GM23338 (cell line): Measurements from ENCODE around the gene FBF1.

Source experiments
- CREB1 ChIP-seq: fragments of 250-450 bp; sonication (Bioruptor Pico); IDR thresholded peaks from 2 replicates; pipeline ENCODE4 v1.5.0; 2020; ENCODE audit warnings: low read depth, mild to moderate bottlenecking, moderate library complexity
- EZH2 ChIP-seq: fragments of 200-600 bp; sonication (generic); IDR thresholded peaks from one replicate; pipeline ENCODE4 v1.8.0; 2017; ENCODE audit warnings: antibody characterized with exemption, mild to moderate bottlenecking, low read depth; ENCODE audit not compliant: unreplicated experiment
- EZH2phosphoT487 ChIP-seq: fragments of 200-600 bp; sonication (generic); IDR thresholded peaks from one replicate; pipeline ENCODE4 v1.8.1; 2018; ENCODE audit warnings: antibody characterized with exemption; ENCODE audit not compliant: unreplicated experiment
- JUNB ChIP-seq: IDR thresholded peaks from one replicate; pipeline ENCODE4 v1.6.1; 2016; ENCODE audit warnings: antibody characterized with exemption; ENCODE audit not compliant: unreplicated experiment
- NANOG ChIP-seq: IDR thresholded peaks from 2 replicates; pipeline ENCODE4 v1.6.1; 2016; ENCODE audit warnings: antibody characterized with exemption, borderline replicate concordance
- POLR2AphosphoS5 ChIP-seq: IDR thresholded peaks from 2 replicates; pipeline ENCODE4 v1.6.1; 2016; ENCODE audit warnings: antibody characterized with exemption, low read depth
- STAT1 ChIP-seq: IDR thresholded peaks from one replicate; pipeline ENCODE4 v1.6.1; 2016; ENCODE audit warnings: antibody characterized with exemption; ENCODE audit not compliant: unreplicated experiment
- ZNF114 ChIP-seq: fragments of 250-450 bp; sonication (Bioruptor Pico); IDR thresholded peaks from 2 replicates; pipeline ENCODE4 v1.5.0; 2020; ENCODE audit warnings: mild to moderate bottlenecking, moderate library complexity
- ZNF331 ChIP-seq: fragments of 250-450 bp; sonication (Bioruptor Pico); IDR thresholded peaks from 2 replicates; pipeline ENCODE4 v1.5.0; 2020; ENCODE audit warnings: low read depth, mild to moderate bottlenecking, moderate library complexity
- TF ChIP-seq, protein P1 (sequence below), 2 experiments: fragments of 200-600 bp in 1 of 2; sonication (generic) in 1 of 2; conservative IDR thresholded peaks; 2 replicates each; pipeline versions ENCODE4 v1.5.1 to v1.6.1; 2016 to 2017; ENCODE audit warnings: antibody characterized with exemption in 2 of 2, low read depth in 2 of 2, mild to moderate bottlenecking in 2 of 2, moderate library complexity in 1 of 2
- TF ChIP-seq, protein P2 (sequence below): IDR thresholded peaks from one replicate; pipeline ENCODE4 v1.6.1; 2018; ENCODE audit warnings: antibody characterized with exemption; ENCODE audit not compliant: unreplicated experiment
- TF ChIP-seq, protein P3 (sequence below): IDR thresholded peaks from 2 replicates; pipeline ENCODE4 v1.6.1; 2016; ENCODE audit warnings: antibody characterized with exemption
- TF ChIP-seq, protein P4 (sequence below): fragments of 250-450 bp; sonication (Bioruptor Pico); IDR thresholded peaks from 2 replicates; pipeline ENCODE4 v1.5.0; 2020; ENCODE audit warnings: mild to moderate bottlenecking, moderate library complexity

DNA sequence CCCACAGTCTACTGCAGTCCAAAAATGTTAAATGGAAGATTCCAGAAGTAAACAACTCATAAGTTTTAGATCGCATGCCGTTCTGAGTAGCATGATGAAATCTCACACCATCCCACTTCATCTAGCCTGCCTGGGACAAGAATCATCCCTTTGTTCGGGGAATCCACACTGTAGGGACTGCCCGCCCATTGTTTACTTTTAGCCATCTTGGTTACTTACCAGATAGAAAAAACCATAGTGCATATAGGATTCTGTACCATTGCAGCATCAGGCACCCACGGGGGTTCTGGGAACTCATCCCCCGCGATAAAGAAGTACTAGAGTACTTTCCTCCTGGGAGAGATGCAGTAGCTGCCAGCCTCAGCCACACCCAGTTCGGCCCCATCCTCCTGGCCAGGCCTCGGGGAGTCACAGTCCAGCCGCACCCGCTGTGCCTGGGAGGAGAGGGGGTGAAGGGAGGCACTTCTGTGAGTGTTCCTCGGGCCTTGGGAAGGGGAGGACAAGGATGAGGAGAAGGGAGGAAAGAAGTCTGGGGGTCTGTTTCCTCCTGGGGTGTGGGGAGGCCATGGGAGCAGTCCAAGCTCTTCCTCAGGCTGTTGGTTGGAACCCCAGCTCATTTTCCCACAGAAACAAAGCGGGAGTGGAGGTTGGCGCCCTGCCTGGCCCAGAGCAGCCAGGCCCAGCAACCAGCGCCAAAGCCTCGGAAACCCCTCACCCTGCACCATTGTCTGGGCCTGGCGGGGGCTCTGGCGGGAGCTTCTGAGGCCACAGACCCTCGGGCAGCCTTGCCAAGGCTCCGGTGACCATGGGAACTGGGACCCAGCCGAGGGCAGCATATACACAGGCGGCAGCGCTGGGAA is 71.3 kb downstream of the FBF1 start:
- TF ChIP-seq, protein P1, sequence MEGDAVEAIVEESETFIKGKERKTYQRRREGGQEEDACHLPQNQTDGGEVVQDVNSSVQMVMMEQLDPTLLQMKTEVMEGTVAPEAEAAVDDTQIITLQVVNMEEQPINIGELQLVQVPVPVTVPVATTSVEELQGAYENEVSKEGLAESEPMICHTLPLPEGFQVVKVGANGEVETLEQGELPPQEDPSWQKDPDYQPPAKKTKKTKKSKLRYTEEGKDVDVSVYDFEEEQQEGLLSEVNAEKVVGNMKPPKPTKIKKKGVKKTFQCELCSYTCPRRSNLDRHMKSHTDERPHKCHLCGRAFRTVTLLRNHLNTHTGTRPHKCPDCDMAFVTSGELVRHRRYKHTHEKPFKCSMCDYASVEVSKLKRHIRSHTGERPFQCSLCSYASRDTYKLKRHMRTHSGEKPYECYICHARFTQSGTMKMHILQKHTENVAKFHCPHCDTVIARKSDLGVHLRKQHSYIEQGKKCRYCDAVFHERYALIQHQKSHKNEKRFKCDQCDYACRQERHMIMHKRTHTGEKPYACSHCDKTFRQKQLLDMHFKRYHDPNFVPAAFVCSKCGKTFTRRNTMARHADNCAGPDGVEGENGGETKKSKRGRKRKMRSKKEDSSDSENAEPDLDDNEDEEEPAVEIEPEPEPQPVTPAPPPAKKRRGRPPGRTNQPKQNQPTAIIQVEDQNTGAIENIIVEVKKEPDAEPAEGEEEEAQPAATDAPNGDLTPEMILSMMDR (conservative IDR thresholded peaks at IDR 0.05; ENCODE audit: low read depth in 2 of 2) = no peak
- no peak for TF ChIP-seq EZH2phosphoT487
- no peak for TF ChIP-seq POLR2AphosphoS5
- no peak for TF ChIP-seq STAT1
- no peak for TF ChIP-seq EZH2
- TF ChIP-seq CREB1 (CRISPR knock-in tag) = no peak
- TF ChIP-seq, protein P2, sequence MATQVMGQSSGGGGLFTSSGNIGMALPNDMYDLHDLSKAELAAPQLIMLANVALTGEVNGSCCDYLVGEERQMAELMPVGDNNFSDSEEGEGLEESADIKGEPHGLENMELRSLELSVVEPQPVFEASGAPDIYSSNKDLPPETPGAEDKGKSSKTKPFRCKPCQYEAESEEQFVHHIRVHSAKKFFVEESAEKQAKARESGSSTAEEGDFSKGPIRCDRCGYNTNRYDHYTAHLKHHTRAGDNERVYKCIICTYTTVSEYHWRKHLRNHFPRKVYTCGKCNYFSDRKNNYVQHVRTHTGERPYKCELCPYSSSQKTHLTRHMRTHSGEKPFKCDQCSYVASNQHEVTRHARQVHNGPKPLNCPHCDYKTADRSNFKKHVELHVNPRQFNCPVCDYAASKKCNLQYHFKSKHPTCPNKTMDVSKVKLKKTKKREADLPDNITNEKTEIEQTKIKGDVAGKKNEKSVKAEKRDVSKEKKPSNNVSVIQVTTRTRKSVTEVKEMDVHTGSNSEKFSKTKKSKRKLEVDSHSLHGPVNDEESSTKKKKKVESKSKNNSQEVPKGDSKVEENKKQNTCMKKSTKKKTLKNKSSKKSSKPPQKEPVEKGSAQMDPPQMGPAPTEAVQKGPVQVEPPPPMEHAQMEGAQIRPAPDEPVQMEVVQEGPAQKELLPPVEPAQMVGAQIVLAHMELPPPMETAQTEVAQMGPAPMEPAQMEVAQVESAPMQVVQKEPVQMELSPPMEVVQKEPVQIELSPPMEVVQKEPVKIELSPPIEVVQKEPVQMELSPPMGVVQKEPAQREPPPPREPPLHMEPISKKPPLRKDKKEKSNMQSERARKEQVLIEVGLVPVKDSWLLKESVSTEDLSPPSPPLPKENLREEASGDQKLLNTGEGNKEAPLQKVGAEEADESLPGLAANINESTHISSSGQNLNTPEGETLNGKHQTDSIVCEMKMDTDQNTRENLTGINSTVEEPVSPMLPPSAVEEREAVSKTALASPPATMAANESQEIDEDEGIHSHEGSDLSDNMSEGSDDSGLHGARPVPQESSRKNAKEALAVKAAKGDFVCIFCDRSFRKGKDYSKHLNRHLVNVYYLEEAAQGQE = no peak
- TF ChIP-seq JUNB = no peak
- TF ChIP-seq, protein P3, sequence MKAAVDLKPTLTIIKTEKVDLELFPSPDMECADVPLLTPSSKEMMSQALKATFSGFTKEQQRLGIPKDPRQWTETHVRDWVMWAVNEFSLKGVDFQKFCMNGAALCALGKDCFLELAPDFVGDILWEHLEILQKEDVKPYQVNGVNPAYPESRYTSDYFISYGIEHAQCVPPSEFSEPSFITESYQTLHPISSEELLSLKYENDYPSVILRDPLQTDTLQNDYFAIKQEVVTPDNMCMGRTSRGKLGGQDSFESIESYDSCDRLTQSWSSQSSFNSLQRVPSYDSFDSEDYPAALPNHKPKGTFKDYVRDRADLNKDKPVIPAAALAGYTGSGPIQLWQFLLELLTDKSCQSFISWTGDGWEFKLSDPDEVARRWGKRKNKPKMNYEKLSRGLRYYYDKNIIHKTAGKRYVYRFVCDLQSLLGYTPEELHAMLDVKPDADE = no peak
- no peak for TF ChIP-seq NANOG
- TF ChIP-seq, protein P4, sequence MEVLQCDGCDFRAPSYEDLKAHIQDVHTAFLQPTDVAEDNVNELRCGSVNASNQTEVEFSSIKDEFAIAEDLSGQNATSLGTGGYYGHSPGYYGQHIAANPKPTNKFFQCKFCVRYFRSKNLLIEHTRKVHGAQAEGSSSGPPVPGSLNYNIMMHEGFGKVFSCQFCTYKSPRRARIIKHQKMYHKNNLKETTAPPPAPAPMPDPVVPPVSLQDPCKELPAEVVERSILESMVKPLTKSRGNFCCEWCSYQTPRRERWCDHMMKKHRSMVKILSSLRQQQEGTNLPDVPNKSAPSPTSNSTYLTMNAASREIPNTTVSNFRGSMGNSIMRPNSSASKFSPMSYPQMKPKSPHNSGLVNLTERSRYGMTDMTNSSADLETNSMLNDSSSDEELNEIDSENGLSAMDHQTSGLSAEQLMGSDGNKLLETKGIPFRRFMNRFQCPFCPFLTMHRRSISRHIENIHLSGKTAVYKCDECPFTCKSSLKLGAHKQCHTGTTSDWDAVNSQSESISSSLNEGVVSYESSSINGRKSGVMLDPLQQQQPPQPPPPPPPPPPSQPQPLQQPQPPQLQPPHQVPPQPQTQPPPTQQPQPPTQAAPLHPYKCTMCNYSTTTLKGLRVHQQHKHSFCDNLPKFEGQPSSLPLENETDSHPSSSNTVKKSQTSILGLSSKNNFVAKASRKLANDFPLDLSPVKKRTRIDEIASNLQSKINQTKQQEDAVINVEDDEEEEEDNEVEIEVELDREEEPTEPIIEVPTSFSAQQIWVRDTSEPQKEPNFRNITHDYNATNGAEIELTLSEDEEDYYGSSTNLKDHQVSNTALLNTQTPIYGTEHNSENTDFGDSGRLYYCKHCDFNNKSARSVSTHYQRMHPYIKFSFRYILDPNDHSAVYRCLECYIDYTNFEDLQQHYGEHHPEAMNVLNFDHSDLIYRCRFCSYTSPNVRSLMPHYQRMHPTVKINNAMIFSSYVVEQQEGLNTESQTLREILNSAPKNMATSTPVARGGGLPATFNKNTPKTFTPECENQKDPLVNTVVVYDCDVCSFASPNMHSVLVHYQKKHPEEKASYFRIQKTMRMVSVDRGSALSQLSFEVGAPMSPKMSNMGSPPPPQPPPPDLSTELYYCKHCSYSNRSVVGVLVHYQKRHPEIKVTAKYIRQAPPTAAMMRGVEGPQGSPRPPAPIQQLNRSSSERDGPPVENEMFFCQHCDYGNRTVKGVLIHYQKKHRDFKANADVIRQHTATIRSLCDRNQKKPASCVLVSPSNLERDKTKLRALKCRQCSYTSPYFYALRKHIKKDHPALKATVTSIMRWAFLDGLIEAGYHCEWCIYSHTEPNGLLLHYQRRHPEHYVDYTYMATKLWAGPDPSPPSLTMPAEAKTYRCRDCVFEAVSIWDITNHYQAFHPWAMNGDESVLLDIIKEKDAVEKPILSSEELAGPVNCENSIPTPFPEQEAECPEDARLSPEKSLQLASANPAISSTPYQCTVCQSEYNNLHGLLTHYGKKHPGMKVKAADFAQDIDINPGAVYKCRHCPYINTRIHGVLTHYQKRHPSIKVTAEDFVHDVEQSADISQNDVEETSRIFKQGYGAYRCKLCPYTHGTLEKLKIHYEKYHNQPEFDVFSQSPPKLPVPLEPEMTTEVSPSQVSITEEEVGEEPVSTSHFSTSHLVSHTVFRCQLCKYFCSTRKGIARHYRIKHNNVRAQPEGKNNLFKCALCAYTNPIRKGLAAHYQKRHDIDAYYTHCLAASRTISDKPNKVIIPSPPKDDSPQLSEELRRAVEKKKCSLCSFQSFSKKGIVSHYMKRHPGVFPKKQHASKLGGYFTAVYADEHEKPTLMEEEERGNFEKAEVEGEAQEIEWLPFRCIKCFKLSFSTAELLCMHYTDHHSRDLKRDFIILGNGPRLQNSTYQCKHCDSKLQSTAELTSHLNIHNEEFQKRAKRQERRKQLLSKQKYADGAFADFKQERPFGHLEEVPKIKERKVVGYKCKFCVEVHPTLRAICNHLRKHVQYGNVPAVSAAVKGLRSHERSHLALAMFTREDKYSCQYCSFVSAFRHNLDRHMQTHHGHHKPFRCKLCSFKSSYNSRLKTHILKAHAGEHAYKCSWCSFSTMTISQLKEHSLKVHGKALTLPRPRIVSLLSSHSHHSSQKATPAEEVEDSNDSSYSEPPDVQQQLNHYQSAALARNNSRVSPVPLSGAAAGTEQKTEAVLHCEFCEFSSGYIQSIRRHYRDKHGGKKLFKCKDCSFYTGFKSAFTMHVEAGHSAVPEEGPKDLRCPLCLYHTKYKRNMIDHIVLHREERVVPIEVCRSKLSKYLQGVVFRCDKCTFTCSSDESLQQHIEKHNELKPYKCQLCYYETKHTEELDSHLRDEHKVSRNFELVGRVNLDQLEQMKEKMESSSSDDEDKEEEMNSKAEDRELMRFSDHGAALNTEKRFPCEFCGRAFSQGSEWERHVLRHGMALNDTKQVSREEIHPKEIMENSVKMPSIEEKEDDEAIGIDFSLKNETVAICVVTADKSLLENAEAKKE = no peak
- no peak for TF ChIP-seq ZNF114 (CRISPR knock-in tag)
- TF ChIP-seq ZNF331 (CRISPR knock-in tag) = no peak
